ENCODE data around the gene TOR2A.
"Not testable (repeated sequence)": the region's sequence is repeated elsewhere in the genome, so short reads cannot be mapped to it uniquely, and the experiment has no call there.

The TOR2A gene

DNA sequence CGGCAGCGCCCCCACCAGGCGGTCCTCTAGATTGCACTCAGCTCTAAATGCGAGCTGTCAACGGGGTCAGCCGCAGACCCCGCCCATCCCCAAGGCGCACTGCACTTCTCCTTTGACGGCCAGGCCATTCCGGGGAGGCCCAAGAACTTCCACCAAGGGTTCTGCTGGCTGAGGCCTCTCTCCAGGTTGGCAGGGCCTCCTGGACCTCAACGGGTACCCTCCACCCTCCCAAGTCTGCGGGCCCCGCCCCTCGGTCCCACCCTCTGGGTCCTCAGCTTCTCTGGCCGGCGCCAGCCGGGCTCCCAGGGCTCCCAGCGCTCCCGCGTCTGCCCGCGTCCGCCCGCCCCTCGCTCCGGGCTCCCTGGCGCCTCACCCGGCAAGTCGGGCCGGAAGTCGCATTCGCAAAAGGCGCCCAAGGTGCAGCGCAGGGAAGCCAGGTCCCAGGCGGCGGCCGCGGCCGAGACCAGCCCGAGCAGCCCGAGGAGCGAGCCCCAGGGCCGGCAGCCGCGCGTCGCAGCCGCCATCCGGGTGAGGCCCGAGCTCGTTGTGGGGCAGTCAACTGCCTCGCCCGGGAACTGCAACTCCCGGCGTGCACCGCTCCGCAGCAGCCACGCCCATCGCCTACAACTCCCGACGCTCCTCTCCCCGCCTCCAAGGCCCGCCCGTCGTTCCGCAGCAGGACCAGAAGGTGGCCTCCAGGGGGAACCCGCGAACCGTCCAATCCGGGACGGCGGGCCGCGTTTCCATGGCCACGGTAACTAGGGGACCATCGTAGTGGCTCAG, at the start of gene TOR2A:
TOR2A (minus strand) TSS at position 548 of the 783 bp plus-strand sequence; CDS start at position 524, 24 bp downstream.
- peak; percentile 97 to 98 for DNase-seq (ENCODE audit: low read depth in 2 of 2)

DNA sequence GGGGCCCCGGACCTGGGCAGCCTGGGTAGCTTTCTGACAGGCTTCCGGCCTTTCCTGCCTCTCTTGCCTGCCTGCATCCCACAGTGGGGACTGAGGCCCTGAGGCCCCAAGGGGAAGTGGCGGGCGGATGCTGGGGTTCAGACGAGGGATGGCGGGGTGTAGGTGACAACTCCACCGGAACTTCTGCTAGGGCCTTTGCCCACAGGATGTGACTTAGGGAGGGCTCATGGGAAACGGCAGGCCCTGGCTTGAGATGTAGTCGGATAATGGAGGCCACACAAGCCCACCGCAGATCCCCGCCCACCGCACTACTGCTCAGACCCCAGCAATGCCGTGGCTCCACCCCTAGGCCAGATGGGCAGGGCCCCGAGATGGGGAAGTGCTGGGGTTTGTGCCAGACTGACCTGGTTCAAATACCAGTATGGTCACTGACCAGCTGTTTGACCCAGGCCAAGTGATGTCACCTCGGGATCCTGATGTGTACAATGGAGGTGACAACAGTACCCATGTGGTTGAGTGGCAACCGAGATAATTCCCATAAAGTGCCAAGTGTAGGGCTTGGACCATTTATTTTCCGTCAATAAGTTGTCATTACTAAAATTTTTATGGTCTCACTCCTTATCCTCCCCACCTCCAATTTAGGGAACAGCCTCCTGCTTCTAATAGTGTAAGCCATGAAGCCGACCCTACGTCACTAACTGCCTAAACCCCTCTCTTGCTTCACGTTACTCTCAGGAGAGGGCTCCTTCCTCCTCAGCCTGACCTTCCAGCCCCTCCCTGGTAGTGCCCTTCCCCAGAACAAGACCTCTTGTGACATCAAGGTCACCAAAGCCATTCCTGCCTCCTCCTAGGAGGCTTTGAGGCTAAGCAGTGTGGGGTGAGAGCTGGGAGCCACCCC, 48.3 kb upstream of the TOR2A start:
- peak; percentile 49 to 51 for DNase-seq (ENCODE audit: low read depth in 2 of 2)

DNA sequence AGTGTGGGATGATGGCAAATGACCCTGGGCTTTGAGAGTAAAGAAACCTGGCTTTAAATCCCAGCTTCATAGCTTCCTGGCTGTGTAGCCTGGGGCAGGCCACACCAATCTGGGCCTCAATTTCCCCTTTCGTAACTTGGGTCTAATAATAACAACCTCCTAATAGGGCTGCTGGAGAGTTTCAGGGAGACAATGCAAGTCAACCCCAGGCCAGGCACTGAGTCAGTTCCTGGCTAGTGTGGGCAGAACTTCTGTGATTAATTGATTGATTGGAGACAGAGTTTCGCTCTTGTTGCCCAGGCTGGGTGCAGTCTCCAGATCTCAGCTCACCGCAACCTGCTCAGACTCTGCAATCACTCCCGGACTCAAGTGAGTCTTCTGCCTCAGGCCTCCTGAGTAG, 46.7 kb upstream of the TOR2A start:
- no peak for DNase-seq (ENCODE audit: low read depth in 2 of 2)

DNA sequence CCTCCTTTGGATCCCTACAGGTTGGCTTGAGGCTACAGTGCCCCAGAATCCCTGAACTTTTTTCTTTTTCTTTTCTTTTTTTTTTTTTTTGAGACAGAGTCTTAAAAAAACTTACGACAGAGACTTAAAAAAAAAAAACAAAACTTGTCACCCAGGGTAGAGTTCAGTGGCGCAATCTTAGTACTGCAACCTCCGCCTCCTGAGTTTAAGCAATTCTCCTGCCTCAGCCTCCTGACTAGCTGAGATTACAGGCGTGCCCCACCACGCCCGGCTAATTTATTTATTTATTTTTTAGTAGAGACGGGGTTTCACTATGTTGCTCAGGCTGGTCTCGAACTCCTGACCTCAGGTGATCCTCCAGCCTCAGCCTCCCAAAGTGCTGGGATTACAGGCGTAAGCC, 45.8 kb upstream of the TOR2A start:
- DNase-seq (ENCODE audit: low read depth in 2 of 2): not testable (repeated sequence)

DNA sequence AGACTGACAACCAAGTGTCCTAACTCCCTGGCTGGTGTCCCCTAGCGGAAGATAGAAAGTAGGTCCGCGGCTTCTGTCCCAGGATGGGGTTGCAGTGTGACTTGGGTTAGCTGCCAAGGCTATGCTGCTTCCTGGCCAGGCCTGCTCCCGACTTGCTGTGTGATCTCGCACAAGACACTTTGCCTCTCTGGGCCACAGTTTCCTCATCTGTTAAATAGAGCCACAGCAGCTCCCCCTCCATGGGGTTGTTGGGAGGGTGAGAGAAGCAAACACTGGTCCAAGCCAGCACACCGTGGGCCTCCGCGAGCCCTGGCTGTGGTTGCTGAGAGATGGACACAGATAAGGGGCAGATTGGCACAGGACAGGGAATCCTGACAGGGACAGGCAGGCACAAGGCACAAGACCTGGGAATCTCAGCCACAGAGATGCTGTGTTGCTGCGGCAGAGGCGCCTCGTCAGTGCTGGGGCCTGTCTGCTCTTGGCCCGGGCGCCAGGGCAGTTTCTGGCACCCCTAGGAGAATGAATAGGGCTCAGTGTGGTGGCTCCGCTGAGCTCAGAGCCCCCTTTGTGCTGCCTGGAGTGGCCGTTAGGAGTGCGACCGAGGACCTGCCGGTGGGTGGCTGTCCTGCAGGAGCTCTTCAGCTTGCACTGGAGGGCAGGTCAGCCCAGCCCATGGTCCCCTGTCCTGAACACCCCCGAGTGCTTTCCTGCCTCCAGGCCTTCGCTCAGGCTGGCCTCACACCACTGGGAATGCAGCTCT, 45.2 kb upstream of the TOR2A start:
- DNase-seq (ENCODE audit: low read depth in 2 of 2): no peak

DNA sequence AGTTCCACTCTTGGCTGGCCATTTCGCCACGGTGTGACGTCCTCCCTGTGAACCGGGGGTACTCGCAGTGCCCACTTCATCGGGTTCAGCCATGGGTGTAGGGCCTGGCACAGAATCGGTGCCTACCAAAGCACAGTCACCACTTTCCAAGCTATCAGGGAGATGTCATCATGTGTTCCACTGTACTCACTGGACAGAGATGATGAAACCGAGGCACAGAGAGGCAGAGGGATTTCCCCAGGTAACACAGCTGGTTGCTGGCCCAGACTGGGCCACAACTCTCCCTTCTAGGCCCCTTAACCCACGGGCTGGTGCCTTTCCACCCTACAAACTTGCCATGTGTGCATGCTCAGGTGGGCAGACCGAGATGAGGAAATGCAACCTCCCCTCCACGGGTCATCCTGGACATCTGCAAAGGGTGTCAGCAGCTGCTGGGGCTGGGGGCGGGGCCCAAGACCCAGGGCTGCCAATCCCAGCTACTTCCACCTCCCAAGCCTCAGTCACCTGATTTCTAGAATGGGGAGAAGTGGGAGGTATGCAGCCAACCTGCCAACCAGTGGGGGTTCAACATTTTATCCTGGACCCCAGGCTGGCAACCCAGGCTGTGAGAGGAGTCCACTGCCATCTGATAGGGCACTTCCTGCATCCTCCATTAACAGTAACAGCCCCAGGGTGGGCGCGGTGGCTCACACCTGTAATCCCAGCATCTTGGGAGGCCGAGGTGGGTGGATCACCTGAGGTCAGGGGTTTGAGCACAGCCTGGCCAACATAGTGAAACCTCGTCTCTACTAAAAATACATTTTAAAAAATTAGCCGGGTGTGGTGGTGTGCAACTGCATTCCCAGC, 44.3 kb upstream of the TOR2A start:
- DNase-seq (ENCODE audit: low read depth in 2 of 2): peak in 1 of 2 donors; percentile 47

DNA sequence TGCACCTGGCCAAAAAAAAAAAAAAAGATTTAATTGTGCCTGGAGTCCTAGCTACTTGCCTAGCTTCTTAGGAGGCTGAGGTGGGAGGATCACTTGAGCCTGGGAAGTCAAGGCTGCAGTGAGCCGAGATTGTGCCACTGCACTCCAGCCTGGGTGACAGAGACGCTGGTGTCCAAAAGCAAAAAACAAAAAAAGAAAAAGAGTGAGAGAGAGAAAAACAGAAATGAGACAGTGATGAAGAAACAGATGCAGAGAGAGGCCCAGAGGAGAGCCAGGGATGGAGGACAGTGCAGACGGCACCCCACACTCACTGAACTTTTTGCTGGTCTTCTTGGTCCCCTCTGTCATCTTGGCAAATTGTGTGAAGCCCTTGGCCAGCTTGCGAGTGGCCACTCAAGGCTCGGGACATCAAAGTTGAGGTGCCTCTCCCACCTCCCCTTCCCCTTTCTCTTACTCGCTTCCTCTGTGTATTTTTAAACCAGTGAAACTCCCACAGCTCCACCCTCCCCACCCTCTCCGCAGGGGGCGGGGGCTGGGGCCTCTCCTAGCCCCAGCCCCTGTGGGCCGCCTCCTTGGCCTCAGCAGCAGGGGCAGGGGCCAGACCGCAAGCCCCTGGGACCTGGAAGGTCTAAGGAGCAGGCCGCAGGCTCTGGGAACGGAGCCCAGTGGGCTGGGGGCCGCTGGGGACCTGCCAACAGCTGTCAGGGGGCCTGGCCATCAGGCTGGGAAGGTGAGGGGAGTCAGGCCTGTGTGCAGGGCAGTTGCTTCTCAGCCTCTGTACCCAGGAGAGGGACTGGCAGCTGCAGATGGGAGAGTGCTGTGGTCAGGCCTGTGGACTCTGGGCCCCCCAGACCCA, 43.4 kb upstream of the TOR2A start, which contains the start of gene SH2D3C:
SH2D3C (minus strand) TSS at position 387 of the 856 bp plus-strand sequence; CDS start at position 348, 39 bp downstream.
- no peak for DNase-seq (ENCODE audit: low read depth in 2 of 2)

DNA sequence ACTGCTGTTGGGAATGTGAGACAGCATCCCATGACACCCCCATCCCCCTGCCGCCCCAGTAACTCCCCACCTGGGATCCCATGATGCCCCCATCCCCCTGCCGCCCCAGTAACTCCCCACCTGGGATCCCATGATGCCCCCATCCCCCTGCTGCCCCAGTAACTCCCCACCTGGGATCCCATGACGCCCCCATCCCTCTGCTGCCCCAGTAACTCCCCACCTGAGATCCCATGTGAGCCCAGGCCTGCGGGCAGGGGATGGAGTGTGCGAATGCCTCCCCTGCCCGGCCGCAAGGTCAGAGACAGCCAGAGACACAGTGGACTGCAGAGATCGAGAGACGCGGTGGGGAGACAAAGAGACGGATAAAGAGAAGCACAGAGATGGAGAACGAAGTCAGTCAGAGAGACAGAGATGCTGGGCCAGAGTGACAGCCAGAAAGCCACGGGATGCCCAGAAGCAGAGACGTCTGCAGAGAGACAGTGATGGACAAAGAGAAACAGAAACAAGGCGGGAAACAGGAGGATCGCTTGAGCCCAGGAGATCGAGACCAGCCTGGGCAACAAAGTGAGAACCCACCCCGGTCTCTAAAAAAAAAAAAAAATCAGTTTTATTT, 42.4 kb upstream of the TOR2A start:
- DNase-seq (ENCODE audit: low read depth in 2 of 2): no peak

DNA sequence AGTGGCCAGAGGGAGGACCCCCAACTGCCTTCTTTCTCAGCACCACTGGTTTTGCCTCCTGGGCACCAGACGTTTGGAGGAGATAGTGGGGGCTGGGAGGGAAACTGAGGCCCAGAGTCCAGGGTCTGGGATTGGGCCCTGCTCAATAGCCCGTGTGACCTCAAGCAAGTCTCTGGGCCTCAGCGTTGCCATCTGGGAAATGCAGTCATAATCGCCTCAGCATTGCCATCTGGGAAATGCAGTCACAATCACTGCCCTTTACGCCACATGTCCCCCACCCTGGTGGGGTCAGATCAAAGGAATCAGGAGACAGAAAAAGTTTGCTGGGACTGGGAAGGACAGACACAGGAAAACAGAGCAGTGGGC, 41.8 kb upstream of the TOR2A start:
- DNase-seq (ENCODE audit: low read depth in 2 of 2): no peak

DNA sequence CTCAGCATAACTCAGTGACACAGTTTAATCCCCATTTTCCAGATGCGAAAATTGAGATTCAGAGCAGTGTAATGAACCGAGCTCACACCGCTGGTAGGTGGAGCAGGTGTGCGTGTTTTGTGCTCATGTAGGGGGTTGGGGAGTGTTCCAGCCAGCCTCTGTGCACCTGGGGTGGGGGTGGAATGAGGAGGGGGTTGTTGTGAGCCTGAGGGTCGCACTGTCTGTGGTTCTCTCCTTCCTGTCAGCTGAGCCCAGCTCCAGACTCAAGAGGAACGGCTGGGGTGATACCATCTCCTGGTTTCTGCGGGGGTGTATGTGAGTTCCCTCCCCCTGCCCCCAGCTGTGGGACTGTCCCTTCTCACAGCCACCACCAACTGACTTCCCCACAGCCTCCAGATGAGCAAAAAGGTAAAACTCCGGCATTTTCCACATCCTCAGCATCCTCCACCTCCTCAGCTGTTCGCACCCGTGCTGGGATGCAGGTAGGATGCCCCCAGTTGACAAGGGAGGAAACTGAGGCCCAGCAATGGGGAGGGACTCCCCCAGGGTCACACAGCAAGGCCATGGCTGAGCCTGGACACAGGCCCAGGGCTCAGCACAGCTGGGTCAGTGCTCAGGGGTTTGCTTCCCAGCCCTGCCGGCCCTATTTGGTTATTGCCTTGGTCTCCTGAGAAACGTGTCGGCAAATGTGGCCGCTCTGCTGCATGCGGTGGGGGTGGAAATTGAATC, 41.3 kb upstream of the TOR2A start:
- peak; percentile 56 to 60 for DNase-seq (ENCODE audit: low read depth in 2 of 2)

DNA sequence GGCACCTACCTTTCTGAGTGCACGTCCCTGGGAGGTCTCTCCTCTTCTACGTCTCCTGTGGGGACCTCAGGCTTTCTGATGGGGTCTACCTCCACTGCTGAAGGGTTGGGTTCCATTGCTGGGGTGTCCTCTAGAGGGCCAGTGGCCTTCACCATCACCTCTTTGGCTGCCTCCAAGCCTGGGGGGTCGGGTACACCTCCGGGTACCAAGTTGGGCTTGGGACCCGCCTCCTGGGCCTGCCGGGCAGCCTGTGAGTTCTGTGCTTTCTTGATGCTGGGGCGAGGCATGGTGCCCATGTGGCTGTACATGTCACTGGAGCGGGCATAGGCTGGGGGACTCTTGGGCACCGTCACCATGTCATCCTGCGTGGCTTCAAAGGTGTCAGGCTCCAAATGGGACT, 38.9 kb upstream of the TOR2A start:
- DNase-seq (ENCODE audit: low read depth in 2 of 2): no peak

DNA sequence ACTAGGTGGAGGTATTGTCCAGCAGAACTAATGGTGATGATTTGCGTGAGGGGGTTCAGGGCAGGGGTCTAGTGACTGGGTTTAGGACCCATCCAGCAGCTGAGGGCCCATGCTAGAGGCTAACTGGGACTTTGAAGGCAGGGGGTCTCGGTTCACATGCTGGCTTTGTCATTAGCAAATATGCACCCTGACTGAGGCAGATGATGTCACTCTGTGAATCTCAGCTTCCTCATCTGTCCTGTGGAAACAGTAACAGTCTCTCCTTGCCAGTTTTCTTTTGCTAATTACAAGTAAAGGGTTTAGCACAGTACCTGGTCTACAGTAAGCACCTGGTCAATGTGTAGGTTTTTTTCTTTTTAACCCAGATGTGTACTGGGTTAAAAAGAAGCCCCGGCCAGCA, 38.2 kb upstream of the TOR2A start:
- no peak for DNase-seq (ENCODE audit: low read depth in 2 of 2)

DNA sequence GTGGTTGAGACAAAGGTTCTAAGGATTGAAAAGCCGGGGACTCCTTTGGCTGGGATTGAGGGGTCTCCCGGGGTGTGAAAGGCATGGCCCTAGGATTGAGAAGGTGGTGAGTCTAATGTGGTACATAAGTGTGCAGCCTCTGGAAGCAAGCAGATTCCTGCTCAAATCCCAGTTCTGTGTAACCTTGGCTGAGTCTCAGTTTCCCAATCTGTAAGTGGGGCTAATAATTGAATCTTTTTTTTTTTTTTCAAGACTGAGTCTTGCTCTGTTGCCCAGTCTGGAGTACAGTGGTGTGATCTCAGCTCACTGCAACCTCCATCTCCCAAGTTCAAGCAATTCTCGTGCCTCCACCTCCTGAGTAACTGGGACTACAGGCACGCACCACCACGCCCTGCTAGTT, 37.5 kb upstream of the TOR2A start:
- DNase-seq (ENCODE audit: low read depth in 2 of 2): no peak

DNA sequence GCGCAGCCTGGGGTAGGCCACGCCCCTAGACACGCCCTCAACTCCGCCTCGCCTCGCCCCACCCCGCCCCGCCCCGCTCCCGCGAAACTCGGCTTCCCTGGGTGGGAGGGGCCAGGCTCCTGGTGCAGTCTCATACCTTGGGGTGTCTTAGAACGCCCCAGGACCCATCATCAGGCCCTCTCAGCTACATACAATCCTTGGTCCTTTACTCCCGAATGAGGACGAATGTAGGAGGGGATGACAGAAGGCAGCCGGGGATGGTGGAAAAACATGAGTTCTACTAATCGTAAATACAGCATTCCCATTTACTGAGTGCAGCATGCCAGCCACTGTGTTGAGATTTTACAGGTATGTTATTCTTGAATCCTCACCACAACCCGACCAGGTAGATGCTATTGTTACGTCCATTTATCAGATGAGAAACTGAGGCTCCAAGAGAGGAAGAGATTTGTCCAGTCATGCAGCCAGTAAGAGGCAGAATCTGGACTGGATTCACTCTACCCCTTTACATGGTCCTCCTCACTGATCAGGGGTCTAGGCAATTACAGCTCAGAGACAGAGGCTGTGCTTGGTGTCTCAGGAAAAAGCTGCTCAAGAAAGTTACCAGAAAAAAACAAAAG, 36.6 kb upstream of the TOR2A start:
- DNase-seq (ENCODE audit: low read depth in 2 of 2): no peak

DNA sequence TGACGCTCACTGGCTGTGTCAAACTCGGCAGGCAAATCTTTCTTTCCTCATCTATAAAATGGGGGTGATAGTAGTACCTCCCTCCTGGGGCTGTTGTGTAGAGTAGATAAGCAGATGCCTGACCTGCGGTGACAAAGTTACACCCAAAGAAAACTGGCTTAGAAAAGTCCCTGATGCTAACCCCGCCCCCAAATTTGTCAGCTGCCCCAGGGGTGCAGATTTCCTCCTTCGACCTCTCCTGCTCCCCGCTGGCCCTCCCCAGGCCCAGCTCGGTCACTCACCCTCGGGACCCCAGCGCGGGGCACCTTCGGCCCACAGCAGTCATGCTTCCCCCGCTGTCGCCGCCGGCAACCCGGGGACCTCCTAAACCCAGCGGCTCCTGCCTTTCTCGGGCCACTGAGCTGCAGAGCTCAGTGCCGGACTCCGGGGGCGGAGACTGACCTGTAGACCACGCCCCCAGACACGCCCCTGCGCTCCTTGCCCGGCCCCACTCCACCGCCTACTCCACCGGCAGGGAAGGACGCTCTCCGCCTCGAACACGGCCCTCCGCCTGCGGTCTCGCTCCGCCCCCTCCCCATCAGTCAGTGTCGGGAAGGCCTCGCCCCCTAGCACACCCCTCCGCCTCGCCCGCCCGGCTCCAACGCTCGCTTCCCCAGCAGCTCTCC, 35.9 kb upstream of the TOR2A start:
- DNase-seq (ENCODE audit: low read depth in 2 of 2): peak; percentile 97

DNA sequence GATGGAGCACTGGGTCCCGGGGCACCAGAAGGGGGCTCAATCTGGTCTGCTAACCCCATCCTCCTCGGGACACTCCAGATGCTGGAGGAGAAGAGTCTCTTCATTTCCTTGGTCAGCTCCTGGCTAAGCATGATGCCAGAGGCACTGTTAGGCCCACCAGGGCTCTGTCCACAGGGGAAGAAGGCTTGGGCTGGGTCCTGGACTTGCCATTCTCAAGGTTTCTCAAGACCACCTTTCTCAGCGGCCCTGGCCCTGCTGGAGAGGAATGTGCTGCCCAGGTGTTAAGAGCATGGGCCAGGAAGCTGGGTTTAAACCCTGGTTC, 35.5 kb upstream of the TOR2A start:
- no peak for DNase-seq (ENCODE audit: low read depth in 2 of 2)

DNA sequence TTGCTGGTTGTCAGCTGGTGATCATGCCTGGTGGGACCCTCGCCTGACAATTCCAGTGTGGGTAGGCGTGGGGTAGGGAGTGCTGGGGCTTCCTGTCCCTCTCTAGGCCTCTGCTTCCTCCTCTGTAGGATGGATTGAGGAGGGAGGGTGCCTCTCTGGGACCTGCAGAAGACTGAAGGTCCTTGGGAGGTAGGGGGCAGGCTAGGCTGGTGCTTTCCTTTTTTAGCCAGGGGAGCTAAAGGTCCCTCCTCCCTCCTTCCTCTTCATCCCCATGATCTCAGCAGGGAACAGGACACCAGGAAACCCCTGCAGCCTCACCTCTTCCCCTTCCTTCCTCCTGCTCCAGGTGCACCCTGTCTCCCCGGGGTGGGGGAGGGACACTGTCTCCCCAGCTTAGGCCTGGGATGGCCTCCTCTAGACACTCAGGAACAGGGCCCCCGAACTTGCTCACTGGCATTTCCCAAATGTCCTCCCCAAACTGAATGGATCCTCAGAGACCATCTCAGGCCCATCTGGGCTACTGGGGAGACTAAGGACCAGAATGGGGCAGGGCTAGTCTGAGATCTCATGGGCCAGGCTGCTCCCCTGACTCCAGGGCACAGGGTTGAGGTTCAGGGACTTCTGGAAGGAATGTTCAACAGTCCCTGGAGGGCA, 35.0 kb upstream of the TOR2A start:
- DNase-seq (ENCODE audit: low read depth in 2 of 2): no peak

DNA sequence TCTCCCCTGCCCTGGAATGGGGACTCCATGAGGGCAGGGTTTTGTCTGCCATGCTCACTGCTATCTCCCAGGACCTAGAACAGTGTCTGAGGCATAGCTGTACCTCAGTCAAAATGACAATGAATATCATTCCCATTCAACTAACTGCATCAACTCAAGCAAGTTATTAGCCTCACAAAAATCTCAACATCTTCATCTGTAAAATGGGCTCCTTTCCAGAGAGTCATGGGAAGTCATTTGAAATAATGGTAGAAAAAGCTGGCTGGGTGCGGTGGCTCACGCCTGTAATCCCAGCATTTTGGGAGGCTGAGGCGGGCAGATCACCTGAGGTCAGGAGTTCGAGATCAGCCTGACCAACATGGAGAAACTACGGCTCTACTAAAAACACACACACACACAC, 34.0 kb upstream of the TOR2A start:
- DNase-seq (ENCODE audit: low read depth in 2 of 2): no peak
